HG03045 (cell line): ENCODE results near the gene COPRS.
"Not testable (repeated sequence)": the region's sequence is repeated elsewhere in the genome, so short reads cannot be mapped to it uniquely, and the experiment has no call there.

Experiments
- ATAC-seq: cut with Tn5 transposase; IDR thresholded peaks from one replicate; pipeline ENCODE4 v1.9.1; 2021; ENCODE audit warnings: mild to moderate bottlenecking, moderate library complexity; ENCODE audit not compliant: unreplicated experiment

Gene COPRS

GRCh38 chr17:31809876-31810275 is 49.2 kb downstream of the COPRS start:
- ATAC-seq, result not testable (repeated sequence)

GRCh38 chr17:31808521-31809050 is 50.5 kb downstream of the COPRS start:
- ATAC-seq, result no peak

GRCh38 chr17:31807846-31808245 is 51.2 kb downstream of the COPRS start:
- ATAC-seq, result no peak

- no peak for ATAC-seq
Measured at GRCh38 chr17:31806921-31807320, 52.1 kb downstream of the COPRS start.

GRCh38 chr17:31803494-31804213 is 55.4 kb downstream of the COPRS start:
- no peak for ATAC-seq

- no peak for ATAC-seq
Measured at GRCh38 chr17:31802502-31802901, 56.5 kb downstream of the COPRS start.
